Measurements from ENCODE around the gene TCERG1.

The TCERG1 gene

DNA sequence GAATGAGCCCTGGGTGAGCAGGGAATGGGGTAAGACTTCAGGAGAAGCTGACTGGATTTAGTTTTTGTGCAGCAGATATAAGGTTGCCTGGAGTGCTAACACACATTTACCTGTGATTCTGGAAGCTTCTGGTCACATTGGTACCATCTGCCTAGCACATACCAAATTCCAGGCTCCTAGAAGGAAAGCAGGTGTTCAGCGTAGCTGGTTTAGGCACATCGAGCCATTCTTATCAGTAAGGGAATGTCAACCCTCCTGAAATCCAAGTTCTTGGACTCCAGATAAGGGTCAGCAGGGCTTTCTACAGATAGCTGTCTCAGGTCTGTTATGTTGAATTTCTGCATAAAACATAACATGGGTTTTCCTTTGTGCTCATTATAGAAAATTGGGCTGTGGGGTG is 10.3 kb downstream of the TCERG1 start:
- no peak for DNase-seq (ENCODE audit: low spot score)

- no peak for DNase-seq (ENCODE audit: low spot score)
Observed at GRCh38 chr5:146458894-146459293, 11.8 kb downstream of the TCERG1 start.

DNA sequence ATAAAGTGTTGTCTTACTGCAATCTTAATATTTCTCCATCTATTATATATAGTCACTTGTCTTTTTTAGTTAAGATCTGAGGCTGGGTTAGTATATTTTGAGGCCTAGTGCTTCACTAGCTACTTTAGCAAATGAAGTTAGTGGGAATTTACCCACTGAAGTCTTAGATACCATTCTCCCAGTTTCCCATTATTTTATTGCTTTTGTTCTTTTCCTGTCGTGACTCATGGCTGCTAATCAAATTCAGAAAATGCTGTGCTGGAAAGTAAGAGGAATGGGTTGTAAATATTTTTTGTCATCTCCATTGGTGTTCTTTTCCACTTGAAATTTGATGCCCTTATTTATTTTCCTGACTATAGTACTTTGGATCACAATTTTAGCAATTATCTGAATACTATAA is 14.2 kb downstream of the TCERG1 start:
- DNase-seq (ENCODE audit: low spot score), result no peak

GRCh38 chr5:146463446-146463845 is 16.3 kb downstream of the TCERG1 start:
- no peak for DNase-seq (ENCODE audit: low spot score)

DNA sequence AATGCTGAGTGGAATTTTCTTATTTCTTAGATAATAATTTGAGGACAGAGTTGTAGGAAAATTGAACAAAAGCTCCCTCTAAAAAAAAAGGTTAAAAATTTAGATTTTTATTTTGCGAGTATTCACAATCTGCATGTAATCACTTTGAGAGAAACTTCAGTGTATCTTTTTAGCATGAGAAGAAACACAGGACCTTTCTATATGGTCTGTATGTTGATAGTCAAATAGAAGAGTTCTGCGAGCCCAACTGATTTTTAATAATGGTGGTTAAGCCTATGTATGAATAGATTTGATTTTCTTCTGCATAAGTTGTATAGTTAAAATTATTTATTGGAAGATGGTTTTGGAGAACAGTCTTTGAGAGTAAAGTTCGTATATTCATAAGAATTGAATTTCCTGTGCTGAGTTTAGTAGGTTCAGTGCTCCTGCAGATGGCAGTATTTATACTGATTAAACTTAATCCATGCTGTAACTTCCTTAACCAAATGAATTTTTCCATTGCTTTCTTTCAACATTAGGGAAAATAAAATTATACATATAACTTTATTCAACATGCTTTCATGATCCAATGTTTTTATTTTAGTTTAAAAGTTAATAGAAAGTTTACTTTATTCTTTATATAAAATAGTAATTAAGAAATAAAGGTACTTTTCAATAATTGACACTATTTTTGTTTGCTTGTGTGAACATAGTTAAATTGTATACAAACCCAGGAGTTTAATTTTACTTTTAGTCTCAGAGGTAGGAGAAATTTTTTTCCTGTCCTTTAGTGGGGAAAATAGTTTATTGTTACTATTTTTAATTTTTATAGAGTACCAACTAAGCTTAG is 19.6 kb downstream of the TCERG1 start:
- DNase-seq (ENCODE audit: low spot score), result peak; percentile 29

GRCh38 chr5:146467760-146468159 is 20.6 kb downstream of the TCERG1 start:
- DNase-seq (ENCODE audit: low spot score), result no peak

DNA sequence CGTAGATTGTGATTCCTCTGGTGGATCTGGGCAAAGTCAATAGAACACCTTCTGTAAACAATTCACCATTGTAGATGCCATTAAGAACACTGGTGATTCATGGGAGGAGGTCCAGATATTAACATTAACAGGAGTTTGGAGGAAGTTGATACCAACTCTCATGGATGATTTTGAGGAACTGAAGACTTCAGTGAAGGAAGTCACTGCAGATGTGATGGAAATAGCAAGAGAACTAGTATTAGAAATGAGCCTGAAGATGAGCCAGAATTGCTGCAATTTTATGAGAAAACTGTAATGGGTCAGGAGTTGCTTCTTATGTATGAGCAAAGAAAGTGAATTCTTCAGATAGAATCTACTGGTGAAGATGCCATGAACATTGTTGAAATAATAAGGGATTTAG is 26.9 kb downstream of the TCERG1 start:
- no peak for DNase-seq (ENCODE audit: low spot score)

GRCh38 chr5:146475190-146475780 is 28.2 kb downstream of the TCERG1 start:
- DNase-seq (ENCODE audit: low spot score), result no peak

DNA sequence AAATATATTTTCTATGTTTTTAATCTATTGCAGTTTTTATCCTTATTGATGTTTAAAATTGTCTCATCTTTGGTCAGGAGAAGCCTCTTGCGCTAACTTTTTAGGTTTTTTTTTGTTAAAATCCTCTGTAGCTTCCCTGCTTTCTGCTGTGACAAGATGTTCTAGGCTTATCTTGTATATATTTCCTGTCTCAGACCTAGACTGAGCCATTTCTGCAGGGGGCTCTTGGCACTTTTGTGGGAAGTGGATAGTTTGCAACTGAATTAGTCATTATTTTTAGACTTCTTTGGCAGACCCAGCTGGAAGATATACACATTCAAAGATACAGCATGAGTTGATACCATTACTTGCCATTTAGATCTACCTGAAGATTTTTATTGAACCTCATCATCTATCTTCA is 28.8 kb downstream of the TCERG1 start:
- DNase-seq (ENCODE audit: low spot score), result no peak

- no peak for DNase-seq (ENCODE audit: low spot score)
Observed at GRCh38 chr5:146482775-146483174, 35.6 kb downstream of the TCERG1 start.

- DNase-seq (ENCODE audit: low spot score), result no peak
Observed at GRCh38 chr5:146484714-146485391, 37.7 kb downstream of the TCERG1 start.

DNA sequence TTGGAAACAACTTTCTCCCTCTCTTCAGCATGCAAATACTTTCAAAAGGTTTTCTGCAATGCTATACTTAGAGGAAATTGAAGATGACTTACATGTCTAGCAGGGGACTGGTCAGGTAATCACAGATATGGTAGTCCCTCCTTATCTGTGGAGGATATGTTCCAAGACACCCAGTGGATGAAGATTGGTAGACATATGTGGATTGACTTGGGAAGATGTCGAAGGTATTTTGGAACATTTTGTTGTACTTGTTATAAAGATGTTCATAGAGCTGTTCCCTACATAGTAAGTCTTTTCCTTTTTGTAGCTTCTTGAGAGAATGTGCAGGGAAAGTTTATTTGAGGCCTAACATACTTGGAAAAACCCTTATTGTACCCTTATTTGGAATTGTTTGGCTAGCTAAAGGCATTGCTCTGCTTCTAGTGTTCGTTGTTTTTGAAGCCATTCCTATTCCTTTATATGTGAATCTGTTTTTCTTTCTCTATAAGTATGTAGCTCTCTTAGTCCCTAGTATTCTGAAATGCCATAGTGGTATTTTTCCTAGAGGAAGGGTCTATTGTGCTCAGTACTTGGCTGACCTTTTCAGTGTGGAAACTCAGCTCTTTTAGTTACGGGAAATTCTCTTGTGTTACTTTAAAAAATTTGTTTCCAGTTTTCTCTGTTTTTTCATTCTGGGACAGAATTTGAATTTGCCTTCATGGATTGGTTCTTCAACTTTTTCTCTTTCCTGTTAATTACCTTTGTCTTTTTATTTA is 43.1 kb downstream of the TCERG1 start:
- no peak for DNase-seq (ENCODE audit: low spot score)

- no peak for DNase-seq (ENCODE audit: low spot score)
Observed at GRCh38 chr5:146494656-146495055, 47.5 kb downstream of the TCERG1 start.

DNA sequence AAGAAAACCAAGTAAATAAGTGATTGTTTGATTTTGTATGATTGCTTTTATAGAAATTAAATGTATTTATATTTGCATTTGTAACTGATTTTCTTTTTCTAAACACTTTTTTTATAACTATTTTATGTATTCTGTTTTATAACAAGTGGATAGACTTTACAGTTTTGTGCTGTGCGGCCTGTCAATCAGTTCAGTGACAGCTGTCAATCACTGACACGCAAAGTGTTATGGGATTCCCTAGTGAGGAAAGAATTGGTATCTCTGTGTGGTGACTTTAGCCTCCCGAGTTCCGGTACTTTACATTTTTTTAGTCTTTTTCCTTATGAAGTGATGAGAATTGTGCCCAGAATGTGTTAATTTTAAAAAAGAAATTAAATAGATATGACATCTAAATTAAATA is 52.5 kb downstream of the TCERG1 start:
- DNase-seq (ENCODE audit: low spot score), result no peak

- DNase-seq (ENCODE audit: low spot score), result no peak
Observed at GRCh38 chr5:146507428-146507827, 60.3 kb downstream of the TCERG1 start.

DNA sequence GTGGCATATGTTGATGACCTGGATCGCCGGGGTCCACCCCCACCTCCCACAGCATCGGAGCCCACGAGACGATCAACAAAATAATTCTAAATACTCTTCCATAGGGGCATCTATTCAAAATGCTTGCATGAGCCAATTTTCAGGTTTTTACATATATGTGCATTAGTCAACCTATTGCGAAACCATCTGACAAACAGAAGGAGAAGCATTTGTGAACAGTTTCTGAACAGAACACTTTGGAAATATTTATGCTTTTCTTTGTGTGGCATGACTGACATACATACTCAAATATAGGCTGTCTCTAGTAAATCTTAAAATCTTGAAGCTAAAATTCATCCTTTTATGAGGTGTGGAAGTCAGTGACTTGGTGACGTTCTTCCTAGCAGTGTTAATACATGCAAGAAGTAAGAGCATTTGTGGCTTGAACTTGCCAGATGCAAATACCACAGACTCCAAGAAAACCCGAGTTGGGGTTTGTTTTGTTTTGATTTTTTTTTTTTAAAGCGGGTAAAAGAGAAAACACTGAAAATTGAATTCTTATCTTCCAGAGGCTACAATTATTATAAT is 63.5 kb downstream of the TCERG1 start:
- no peak for DNase-seq (ENCODE audit: low spot score)

DNA sequence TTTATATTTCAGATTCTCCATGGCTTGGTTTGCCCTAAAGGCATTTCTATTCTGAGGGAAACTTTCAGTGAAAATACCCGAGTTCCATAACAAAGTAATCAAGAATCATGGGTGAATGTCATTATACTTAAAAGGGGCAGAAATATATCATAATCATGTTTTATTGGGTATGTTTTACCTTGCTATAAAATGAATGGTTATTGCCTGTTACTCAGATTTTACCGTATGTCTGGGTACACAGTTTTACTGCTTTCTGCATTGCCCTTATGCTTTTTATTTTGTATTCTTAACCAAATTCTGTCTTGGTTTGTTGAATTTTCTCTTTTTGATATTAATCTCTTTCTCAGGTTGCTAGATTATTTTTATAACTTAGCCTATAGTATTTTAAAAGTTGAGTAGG is 66.3 kb downstream of the TCERG1 start:
- DNase-seq (ENCODE audit: low spot score), result no peak

DNA sequence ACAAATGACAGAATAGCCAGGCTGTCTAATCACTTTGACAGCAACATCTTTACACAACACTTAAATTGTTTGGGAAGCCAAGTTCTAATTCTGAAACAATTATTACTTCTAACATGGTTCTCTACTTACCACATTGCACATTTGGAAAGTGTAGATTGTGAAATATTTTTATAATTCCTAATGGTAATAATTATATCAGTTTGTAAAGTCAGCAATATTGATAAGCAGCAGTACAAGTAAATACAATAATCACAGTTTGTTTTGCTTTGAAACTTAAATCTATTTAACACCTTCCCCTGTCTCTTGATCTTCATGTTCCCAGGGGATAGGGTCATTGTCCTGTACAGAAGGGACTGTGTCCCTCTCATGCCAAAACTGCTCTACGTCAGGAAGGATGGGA is 67.4 kb downstream of the TCERG1 start:
- no peak for DNase-seq (ENCODE audit: low spot score)

DNA sequence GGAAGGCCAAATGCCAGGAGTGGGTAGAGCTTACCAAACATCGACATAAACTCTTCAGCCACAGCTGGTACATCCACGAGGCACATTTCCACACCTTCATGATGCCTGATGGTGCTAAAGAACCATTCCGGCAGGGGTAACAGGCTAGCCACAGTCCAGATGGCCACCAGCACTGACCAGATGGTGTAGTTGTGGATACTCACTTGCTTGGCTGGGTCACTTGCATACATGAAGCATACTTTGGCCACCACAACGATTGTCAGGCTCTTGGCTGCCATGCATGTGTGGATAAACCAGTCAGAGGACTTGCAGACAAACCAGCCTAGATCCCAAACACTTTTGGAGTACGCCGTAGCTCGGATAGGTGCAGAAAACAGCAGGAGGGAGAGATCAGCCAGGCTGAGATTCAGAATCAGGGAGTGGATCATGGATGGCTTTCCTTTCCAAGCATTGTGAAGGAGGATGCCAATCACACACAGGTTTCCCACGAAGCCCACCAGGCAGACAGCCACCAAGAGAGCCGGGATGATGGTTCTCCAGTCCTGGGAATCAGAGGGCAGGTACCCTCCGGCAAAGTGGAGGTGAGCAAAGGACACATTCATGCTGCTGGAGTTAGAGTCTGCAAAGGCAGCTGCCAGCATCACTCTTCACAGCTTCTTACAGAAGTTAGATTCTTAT is 68.5 kb downstream of the TCERG1 start:
- no peak for DNase-seq (ENCODE audit: low spot score)

GRCh38 chr5:146516151-146516475 is 69.0 kb downstream of the TCERG1 start, which contains the start of gene GPR151:
GPR151 (minus strand) TSS chr5:146516190; CDS start chr5:146516113, 77 bp downstream.
- no peak for DNase-seq (ENCODE audit: low spot score)

DNA sequence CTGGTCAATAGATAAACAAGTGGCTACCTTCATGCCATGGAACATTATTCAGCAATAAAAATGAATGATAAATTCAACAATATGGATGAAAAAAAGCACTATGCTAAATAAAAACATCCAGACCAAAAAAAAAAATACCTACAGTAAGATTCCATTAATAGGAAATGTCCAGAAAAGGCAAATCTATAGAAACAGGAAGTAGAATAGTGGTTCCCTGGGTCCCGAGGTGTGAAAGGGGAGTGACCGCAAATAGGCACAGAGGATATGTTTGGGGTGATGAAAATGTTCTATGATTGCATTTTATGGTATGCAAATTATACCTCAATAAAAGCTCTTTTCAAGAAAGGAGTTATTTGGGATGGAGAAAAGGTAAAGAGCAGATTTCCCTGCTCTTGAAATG is 72.4 kb downstream of the TCERG1 start:
- no peak for DNase-seq (ENCODE audit: low spot score)

DNA sequence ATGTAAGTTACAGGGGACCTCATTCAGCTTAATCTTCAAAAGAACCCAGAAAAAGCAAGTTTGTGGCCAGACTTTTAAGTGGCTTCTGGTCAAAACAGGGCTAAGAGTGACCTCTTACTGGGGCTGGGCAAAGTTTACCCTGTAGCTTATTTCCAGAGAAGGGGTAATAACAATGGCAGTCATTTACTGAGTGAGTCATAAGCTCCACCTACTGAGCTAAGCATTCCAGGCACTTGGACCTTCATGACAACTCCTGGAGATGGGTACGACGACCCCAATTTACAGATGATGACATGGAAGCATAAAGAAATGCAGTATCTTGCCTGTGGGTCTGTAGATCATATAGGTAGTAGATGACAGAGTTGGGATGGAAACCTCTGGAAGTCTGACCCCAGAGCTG is 73.6 kb downstream of the TCERG1 start:
- DNase-seq (ENCODE audit: low spot score), result no peak
